GM23248 (cell line): ENCODE measurements around the gene PITPNM3.

Experiments
- EZH2 ChIP-seq: fragments of 200-600 bp; sonication (generic); IDR thresholded peaks from 2 replicates; pipeline ENCODE4 v1.6.1; 2018; ENCODE audit warnings: antibody characterized with exemption, mild to moderate bottlenecking; ENCODE audit not compliant: insufficient read depth, poor library complexity, severe bottlenecking
- EZH2phosphoT487 ChIP-seq: fragments of 200-600 bp; sonication (generic); IDR thresholded peaks from 2 replicates; pipeline ENCODE4 v1.6.1; 2018; ENCODE audit warnings: antibody characterized with exemption, moderate library complexity, mild to moderate bottlenecking, low read depth; ENCODE audit not compliant: insufficient read depth

- no peak for TF ChIP-seq EZH2
- TF ChIP-seq EZH2phosphoT487, result no peak
These were observed 88.8 kb downstream of the PITPNM3 start for GRCh38 chr17:6467567-6467966.
